WTC11 (cell line): Measurements from ENCODE around the gene FIGNL2. TPM values are rescaled to one million over a fixed set of nuclear protein-coding genes. Genes with fewer than 3 reads are reported as not detected.

Experiments used
- ATAC-seq: fragments of 200-7000 bp; cut with Tn5 transposase; 2 replicates; pipeline ENCODE4 v1.10.0; 2021; ENCODE audit warnings: mild to moderate bottlenecking, moderate library complexity
- CTCF ChIA-PET: fragments of 300-600 bp; sonication (Branson Sonifier 250); formaldehyde crosslinking; loops from one replicate; lab custom pipeline; 2021; ENCODE audit warnings: antibody characterized with exemption; lab: Charles Lee
- POLR2A ChIA-PET: fragments of 350-600 bp; sonication (Branson Sonifier 250); formaldehyde crosslinking; loops from one replicate; lab custom pipeline; 2021; ENCODE audit warnings: antibody characterized with exemption; lab: Charles Lee
- DNase-seq: peaks from one replicate; pipeline ENCODE4 v3.0.0; 2021; ENCODE audit warnings: low spot score
- H3K27ac Mint-ChIP-seq: 2 replicates; pipeline ENCODE4 v1.8.0; 2021; ENCODE audit warnings: mixed read lengths
- H3K27me3 Mint-ChIP-seq: 2 replicates; pipeline ENCODE4 v1.8.0; 2021; ENCODE audit warnings: low read depth, mild to moderate bottlenecking, moderate library complexity, mixed read lengths
- H3K36me3 Mint-ChIP-seq: 2 replicates; pipeline ENCODE4 v1.8.0; 2021; ENCODE audit warnings: mixed read lengths
- H3K4me1 Mint-ChIP-seq: 2 replicates; pipeline ENCODE4 v1.8.0; 2022; ENCODE audit warnings: mixed read lengths
- H3K4me3 Mint-ChIP-seq: 2 replicates; pipeline ENCODE4 v1.8.0; 2021; ENCODE audit warnings: mild to moderate bottlenecking, moderate library complexity, mixed read lengths
- H3K9me3 Mint-ChIP-seq: 2 replicates; pipeline ENCODE4 v1.8.0; 2021; ENCODE audit warnings: mixed read lengths
- FOXK1 ChIP-seq: sonication (generic); formaldehyde crosslinking; IDR thresholded peaks from 2 replicates; pipeline ENCODE4 v1.8.0; 2022; ENCODE audit warnings: mild to moderate bottlenecking, moderate library complexity, missing genetic modification reagents
- FOXP1 ChIP-seq: sonication (generic); formaldehyde crosslinking; IDR thresholded peaks from 2 replicates; pipeline ENCODE4 v1.8.0; 2022; ENCODE audit warnings: missing genetic modification reagents, mild to moderate bottlenecking, moderate library complexity, borderline replicate concordance
- GRHL2 ChIP-seq: fragments of 250-450 bp; sonication (Bioruptor Pico); IDR thresholded peaks from 2 replicates; pipeline ENCODE4 v1.8.0; 2022; ENCODE audit warnings: mild to moderate bottlenecking, moderate library complexity; ENCODE audit not compliant: insufficient replicate concordance, severe bottlenecking
- GTF2I ChIP-seq: fragments of 250-450 bp; sonication (Bioruptor Pico); conservative IDR thresholded peaks from 2 replicates; pipeline ENCODE4 v1.4.0; 2021; ENCODE audit warnings: mild to moderate bottlenecking
- HMGA2 ChIP-seq: fragments of 250-450 bp; sonication (Bioruptor Pico); IDR thresholded peaks from 2 replicates; pipeline ENCODE4 v1.4.0; 2021; ENCODE audit warnings: mild to moderate bottlenecking, moderate library complexity
- JAZF1 ChIP-seq: fragments of 250-450 bp; sonication (Bioruptor Pico); IDR thresholded peaks from 2 replicates; pipeline ENCODE4 v1.9.0; 2021; ENCODE audit warnings: moderate library complexity, mild to moderate bottlenecking, inconsistent platforms
- NFE2L1 ChIP-seq: sonication (generic); formaldehyde crosslinking; IDR thresholded peaks from 2 replicates; pipeline ENCODE4 v1.8.1; 2023; ENCODE audit warnings: missing genetic modification reagents
- NFYB ChIP-seq: sonication (generic); formaldehyde crosslinking; conservative IDR thresholded peaks from 2 replicates; pipeline ENCODE4 v1.8.0; 2022; ENCODE audit warnings: low read depth, missing genetic modification reagents
- PRRX2 ChIP-seq: fragments of 250-450 bp; sonication (Bioruptor Pico); IDR thresholded peaks from 2 replicates; pipeline ENCODE4 v1.8.0; 2021; ENCODE audit warnings: mild to moderate bottlenecking
- SMAD4 ChIP-seq: sonication (generic); formaldehyde crosslinking; IDR thresholded peaks from 2 replicates; pipeline ENCODE4 v1.8.0; 2022; ENCODE audit warnings: mild to moderate bottlenecking, missing genetic modification reagents
- TP53 ChIP-seq: sonication (generic); formaldehyde crosslinking; IDR thresholded peaks from 2 replicates; pipeline ENCODE4 v1.8.1; 2023; ENCODE audit warnings: mild to moderate bottlenecking, missing genetic modification reagents
- USF1 ChIP-seq: sonication (generic); formaldehyde crosslinking; IDR thresholded peaks from 2 replicates; pipeline ENCODE4 v1.8.0; 2022; ENCODE audit warnings: mild to moderate bottlenecking, missing genetic modification reagents
- ZMAT4 ChIP-seq: fragments of 250-450 bp; sonication (Bioruptor Pico); IDR thresholded peaks from 2 replicates; pipeline ENCODE4 v1.9.0; 2021; ENCODE audit warnings: mild to moderate bottlenecking
- ZNF232 ChIP-seq: sonication (generic); formaldehyde crosslinking; IDR thresholded peaks from 2 replicates; pipeline ENCODE4 v1.8.0; 2022; ENCODE audit warnings: mild to moderate bottlenecking, missing genetic modification reagents
- ZNF396 ChIP-seq: fragments of 250-450 bp; sonication (Bioruptor Pico); IDR thresholded peaks from 2 replicates; pipeline ENCODE4 v1.8.0; 2021; ENCODE audit warnings: mild to moderate bottlenecking, moderate library complexity, borderline replicate concordance
- ZNF416 ChIP-seq: fragments of 250-450 bp; sonication (Bioruptor Pico); IDR thresholded peaks from 2 replicates; pipeline ENCODE4 v1.9.0; 2021; ENCODE audit warnings: mild to moderate bottlenecking, inconsistent platforms
- ZNF512 ChIP-seq: sonication (generic); formaldehyde crosslinking; IDR thresholded peaks from 2 replicates; pipeline ENCODE4 v1.8.1; 2022; ENCODE audit warnings: missing genetic modification reagents, borderline replicate concordance
- ZNF671 ChIP-seq: fragments of 250-450 bp; sonication (Bioruptor Pico); IDR thresholded peaks from 2 replicates; pipeline ENCODE4 v1.8.0; 2021; ENCODE audit warnings: mild to moderate bottlenecking
- total RNA-seq: library from RNA; stranded (reverse); gene quantifications from 3 replicates; pipeline ENCODE4 v1.2.3, GENCODE V29; 2021
- TF ChIP-seq, protein P1 (sequence below): sonication (generic); formaldehyde crosslinking; conservative IDR thresholded peaks from 2 replicates; pipeline ENCODE4 v1.8.1; 2023; ENCODE audit warnings: mild to moderate bottlenecking, low read depth, missing genetic modification reagents, moderate library complexity
- TF ChIP-seq, protein P2 (sequence below): sonication (generic); formaldehyde crosslinking; IDR thresholded peaks from 2 replicates; pipeline ENCODE4 v1.8.0; 2022; ENCODE audit warnings: missing genetic modification reagents
- TF ChIP-seq, protein P3 (sequence below): sonication (generic); formaldehyde crosslinking; IDR thresholded peaks from 2 replicates; pipeline ENCODE4 v1.8.1; 2023; ENCODE audit warnings: mild to moderate bottlenecking, missing genetic modification reagents, moderate library complexity

FIGNL2 gene
- total RNA-seq, 1 experiment from 2014 or later = 9.9 TPM

- TF ChIP-seq, protein P1, sequence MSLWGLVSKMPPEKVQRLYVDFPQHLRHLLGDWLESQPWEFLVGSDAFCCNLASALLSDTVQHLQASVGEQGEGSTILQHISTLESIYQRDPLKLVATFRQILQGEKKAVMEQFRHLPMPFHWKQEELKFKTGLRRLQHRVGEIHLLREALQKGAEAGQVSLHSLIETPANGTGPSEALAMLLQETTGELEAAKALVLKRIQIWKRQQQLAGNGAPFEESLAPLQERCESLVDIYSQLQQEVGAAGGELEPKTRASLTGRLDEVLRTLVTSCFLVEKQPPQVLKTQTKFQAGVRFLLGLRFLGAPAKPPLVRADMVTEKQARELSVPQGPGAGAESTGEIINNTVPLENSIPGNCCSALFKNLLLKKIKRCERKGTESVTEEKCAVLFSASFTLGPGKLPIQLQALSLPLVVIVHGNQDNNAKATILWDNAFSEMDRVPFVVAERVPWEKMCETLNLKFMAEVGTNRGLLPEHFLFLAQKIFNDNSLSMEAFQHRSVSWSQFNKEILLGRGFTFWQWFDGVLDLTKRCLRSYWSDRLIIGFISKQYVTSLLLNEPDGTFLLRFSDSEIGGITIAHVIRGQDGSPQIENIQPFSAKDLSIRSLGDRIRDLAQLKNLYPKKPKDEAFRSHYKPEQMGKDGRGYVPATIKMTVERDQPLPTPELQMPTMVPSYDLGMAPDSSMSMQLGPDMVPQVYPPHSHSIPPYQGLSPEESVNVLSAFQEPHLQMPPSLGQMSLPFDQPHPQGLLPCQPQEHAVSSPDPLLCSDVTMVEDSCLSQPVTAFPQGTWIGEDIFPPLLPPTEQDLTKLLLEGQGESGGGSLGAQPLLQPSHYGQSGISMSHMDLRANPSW (CRISPR knock-in tag) = no peak
- TF ChIP-seq ZMAT4 (no peak), USF1 (CRISPR knock-in tag) (no peak)
Observed at GRCh38 chr12:51818566-51819300, 29.8 kb downstream of the FIGNL2 start (continued).

GRCh38 chr12:51818086-51818485 lies 30.4 kb downstream of the FIGNL2 start:
- no peak for TF ChIP-seq TP53
- no peak for TF ChIP-seq NFE2L1 (CRISPR knock-in tag)
- TF ChIP-seq PRRX2 = no peak
- TF ChIP-seq SMAD4 (CRISPR knock-in tag) = no peak
- no peak for TF ChIP-seq ZNF512 (CRISPR knock-in tag)
- no peak for TF ChIP-seq FOXP1 (CRISPR knock-in tag)
- TF ChIP-seq ZNF671 (CRISPR knock-in tag) = no peak
- no peak for TF ChIP-seq FOXK1
- POLR2A ChIA-PET = interaction anchor here (1.4 kb wide), 1 partner anchor 46 kb away, joined by 3 read pairs; no protein-coding TSS in a partner anchor
- H3K27ac Mint-ChIP-seq = no peak overlapping the region
- ATAC-seq = no peak
- H3K36me3 Mint-ChIP-seq = no peaks in the 10 kb centered on the region
- no peak overlapping the region for H3K4me3 Mint-ChIP-seq
- H3K9me3 Mint-ChIP-seq = no peaks in the 10 kb centered on the region
- H3K4me1 Mint-ChIP-seq = peaks cover 30% of the 10 kb centered on the region
- CTCF ChIA-PET = interaction anchor here (1.7 to 10.7 kb wide), 3 partner anchors 38 to 71 kb away, joined by 4 to 164 read pairs (median 57); partner anchors contain the start of gene ANKRD33
- DNase-seq = no peak
- peaks cover 71% of the 10 kb centered on the region for H3K27me3 Mint-ChIP-seq

- Mint-ChIP-seq H3K9me3 (no peaks in the 10 kb centered on the region), H3K4me3 (no peak overlapping the region), H3K27ac (no peak overlapping the region), H3K36me3 (no peaks in the 10 kb centered on the region), H3K27me3 (peaks cover 71% of the 10 kb centered on the region), H3K4me1 (peaks cover 24% of the 10 kb centered on the region)
- DNase-seq = no peak
- POLR2A ChIA-PET = interaction anchor here (1.4 kb wide), 1 partner anchor 47 kb away, joined by 3 read pairs; no protein-coding TSS in a partner anchor
- ATAC-seq = no peak
- CTCF ChIA-PET = interaction anchor here (1.7 to 10.7 kb wide), 4 partner anchors 18 to 72 kb away, joined by 4 to 164 read pairs (median 31); partner anchors contain the start of gene ANKRD33
- TF ChIP-seq NFYB (CRISPR knock-in tag) (no peak), GRHL2 (CRISPR knock-in tag) (no peak), HMGA2 (CRISPR knock-in tag) (no peak), ZNF396 (CRISPR knock-in tag) (no peak), ZMAT4 (no peak), JAZF1 (no peak), ZNF232 (CRISPR knock-in tag) (no peak), ZNF416 (CRISPR knock-in tag) (no peak), GTF2I (no peak)
- TF ChIP-seq, protein P2, sequence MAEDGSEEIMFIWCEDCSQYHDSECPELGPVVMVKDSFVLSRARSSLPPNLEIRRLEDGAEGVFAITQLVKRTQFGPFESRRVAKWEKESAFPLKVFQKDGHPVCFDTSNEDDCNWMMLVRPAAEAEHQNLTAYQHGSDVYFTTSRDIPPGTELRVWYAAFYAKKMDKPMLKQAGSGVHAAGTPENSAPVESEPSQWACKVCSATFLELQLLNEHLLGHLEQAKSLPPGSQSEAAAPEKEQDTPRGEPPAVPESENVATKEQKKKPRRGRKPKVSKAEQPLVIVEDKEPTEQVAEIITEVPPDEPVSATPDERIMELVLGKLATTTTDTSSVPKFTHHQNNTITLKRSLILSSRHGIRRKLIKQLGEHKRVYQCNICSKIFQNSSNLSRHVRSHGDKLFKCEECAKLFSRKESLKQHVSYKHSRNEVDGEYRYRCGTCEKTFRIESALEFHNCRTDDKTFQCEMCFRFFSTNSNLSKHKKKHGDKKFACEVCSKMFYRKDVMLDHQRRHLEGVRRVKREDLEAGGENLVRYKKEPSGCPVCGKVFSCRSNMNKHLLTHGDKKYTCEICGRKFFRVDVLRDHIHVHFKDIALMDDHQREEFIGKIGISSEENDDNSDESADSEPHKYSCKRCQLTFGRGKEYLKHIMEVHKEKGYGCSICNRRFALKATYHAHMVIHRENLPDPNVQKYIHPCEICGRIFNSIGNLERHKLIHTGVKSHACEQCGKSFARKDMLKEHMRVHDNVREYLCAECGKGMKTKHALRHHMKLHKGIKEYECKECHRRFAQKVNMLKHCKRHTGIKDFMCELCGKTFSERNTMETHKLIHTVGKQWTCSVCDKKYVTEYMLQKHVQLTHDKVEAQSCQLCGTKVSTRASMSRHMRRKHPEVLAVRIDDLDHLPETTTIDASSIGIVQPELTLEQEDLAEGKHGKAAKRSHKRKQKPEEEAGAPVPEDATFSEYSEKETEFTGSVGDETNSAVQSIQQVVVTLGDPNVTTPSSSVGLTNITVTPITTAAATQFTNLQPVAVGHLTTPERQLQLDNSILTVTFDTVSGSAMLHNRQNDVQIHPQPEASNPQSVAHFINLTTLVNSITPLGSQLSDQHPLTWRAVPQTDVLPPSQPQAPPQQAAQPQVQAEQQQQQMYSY = no peak
- TF ChIP-seq, protein P3, sequence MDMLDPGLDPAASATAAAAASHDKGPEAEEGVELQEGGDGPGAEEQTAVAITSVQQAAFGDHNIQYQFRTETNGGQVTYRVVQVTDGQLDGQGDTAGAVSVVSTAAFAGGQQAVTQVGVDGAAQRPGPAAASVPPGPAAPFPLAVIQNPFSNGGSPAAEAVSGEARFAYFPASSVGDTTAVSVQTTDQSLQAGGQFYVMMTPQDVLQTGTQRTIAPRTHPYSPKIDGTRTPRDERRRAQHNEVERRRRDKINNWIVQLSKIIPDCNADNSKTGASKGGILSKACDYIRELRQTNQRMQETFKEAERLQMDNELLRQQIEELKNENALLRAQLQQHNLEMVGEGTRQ = no peak
Observed at GRCh38 chr12:51817027-51817953, 31.2 kb downstream of the FIGNL2 start.
